RWPE2 (cell line): ENCODE measurements around the gene AR.

ENCODE experiments used
- ATAC-seq: fragments of 200-7000 bp; cut with Tn5 transposase; 3 replicates; pipeline ENCODE4 v1.9.1; 2021; ENCODE audit warnings: low read depth
- DNase-seq: peaks from one replicate; pipeline ENCODE4 v3.0.0-alpha.2; 2020; ENCODE audit warnings: low spot score
- H3K27ac ChIP-seq: fragments of 450-650 bp; 2 replicates; pipeline ENCODE4 v1.5.1; 2017; ENCODE audit warnings: mild to moderate bottlenecking; ENCODE audit not compliant: poor library complexity, severe bottlenecking
- H3K27me3 ChIP-seq: fragments of 250-450 bp; sonication (Bioruptor Pico); 2 replicates; pipeline ENCODE4 v1.5.1; 2021; ENCODE audit warnings: mild to moderate bottlenecking, moderate library complexity; ENCODE audit not compliant: insufficient read depth, poor library complexity, severe bottlenecking
- H3K36me3 ChIP-seq: fragments of 250-450 bp; sonication (Bioruptor Pico); 2 replicates; pipeline ENCODE4 v1.5.1; 2020; ENCODE audit warnings: low read depth, mild to moderate bottlenecking, moderate library complexity
- H3K4me1 ChIP-seq: fragments of 250-450 bp; sonication (Bioruptor Pico); 2 replicates; pipeline ENCODE4 v1.5.1; 2021; ENCODE audit warnings: mild to moderate bottlenecking, moderate library complexity; ENCODE audit not compliant: insufficient read depth, poor library complexity, severe bottlenecking
- H3K4me3 ChIP-seq: fragments of 250-450 bp; sonication (Bioruptor Pico); 2 replicates; pipeline ENCODE4 v1.5.1; 2021; ENCODE audit warnings: mild to moderate bottlenecking, moderate library complexity; ENCODE audit not compliant: severe bottlenecking
- H3K9me3 ChIP-seq: fragments of 250-450 bp; sonication (Bioruptor Pico); 2 replicates; pipeline ENCODE4 v1.5.1; 2021; ENCODE audit warnings: mild to moderate bottlenecking, moderate library complexity; ENCODE audit not compliant: severe bottlenecking
- TF ChIP-seq, protein P1 (sequence below): fragments of 450-650 bp; IDR thresholded peaks from one replicate; pipeline ENCODE4 v1.5.1; 2017; ENCODE audit warnings: mild to moderate bottlenecking, moderate library complexity; ENCODE audit not compliant: poor library complexity, severe bottlenecking

The AR gene

DNA sequence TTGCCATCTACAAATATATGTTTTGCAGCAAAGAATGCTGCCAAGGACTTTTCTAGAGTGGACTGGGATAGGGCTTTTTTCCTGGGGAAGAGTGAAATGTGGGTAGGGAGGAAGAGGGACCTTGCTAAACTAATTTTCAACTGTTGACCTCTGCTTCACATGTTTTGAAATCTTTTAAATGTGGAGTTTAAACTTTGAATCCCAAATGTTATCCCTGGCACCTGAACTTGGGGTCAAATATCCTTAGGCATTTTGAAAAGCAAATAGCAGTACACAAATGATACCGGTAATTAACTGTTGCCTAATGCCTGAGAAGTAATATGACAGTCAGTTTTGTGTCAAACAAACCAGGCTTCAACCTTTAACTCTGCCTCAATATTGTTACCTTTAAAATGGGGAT, 7.3 kb upstream of the AR start:
- no peak for ATAC-seq
- no peaks in the 10 kb centered on the region for H3K9me3 ChIP-seq
- TF ChIP-seq, protein P1, sequence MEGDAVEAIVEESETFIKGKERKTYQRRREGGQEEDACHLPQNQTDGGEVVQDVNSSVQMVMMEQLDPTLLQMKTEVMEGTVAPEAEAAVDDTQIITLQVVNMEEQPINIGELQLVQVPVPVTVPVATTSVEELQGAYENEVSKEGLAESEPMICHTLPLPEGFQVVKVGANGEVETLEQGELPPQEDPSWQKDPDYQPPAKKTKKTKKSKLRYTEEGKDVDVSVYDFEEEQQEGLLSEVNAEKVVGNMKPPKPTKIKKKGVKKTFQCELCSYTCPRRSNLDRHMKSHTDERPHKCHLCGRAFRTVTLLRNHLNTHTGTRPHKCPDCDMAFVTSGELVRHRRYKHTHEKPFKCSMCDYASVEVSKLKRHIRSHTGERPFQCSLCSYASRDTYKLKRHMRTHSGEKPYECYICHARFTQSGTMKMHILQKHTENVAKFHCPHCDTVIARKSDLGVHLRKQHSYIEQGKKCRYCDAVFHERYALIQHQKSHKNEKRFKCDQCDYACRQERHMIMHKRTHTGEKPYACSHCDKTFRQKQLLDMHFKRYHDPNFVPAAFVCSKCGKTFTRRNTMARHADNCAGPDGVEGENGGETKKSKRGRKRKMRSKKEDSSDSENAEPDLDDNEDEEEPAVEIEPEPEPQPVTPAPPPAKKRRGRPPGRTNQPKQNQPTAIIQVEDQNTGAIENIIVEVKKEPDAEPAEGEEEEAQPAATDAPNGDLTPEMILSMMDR = no peak

DNA sequence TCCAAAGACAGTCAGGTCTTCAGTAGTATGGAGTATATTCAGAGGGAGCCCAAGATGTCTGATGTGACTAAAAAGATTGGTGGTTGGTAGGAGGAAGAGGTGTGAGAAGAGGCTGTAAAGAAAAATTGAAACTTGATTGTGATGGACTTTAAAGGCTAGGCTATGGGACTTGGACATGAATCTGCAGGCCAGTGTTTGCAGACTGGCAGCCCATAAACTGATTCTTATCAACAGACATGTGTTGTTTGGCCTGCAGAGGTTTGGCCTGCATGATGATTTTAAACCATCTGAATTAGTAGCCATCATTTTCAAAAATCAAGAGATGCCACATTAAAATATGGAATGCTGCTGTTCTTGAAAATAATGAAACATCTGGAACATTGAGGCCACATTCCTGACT, 5.4 kb upstream of the AR start:
- no peak for ATAC-seq
- no peak for DNase-seq
- H3K27ac ChIP-seq = no peak overlapping the region
- no peaks in the 10 kb centered on the region for H3K4me1 ChIP-seq
- TF ChIP-seq, protein P1 = no peak
- no peaks in the 10 kb centered on the region for H3K9me3 ChIP-seq
- no peak overlapping the region for H3K4me3 ChIP-seq
- no peaks in the 10 kb centered on the region for H3K36me3 ChIP-seq
- H3K27me3 ChIP-seq = peaks cover 3% of the 10 kb centered on the region

More for the DNA sequence above, 7.3 kb upstream of the AR start:
- no peak for DNase-seq
- no peak overlapping the region for H3K27ac ChIP-seq
- no peaks in the 10 kb centered on the region for H3K27me3 ChIP-seq
- H3K4me3 ChIP-seq = no peak overlapping the region
- no peaks in the 10 kb centered on the region for H3K4me1 ChIP-seq
- no peaks in the 10 kb centered on the region for H3K36me3 ChIP-seq

DNA sequence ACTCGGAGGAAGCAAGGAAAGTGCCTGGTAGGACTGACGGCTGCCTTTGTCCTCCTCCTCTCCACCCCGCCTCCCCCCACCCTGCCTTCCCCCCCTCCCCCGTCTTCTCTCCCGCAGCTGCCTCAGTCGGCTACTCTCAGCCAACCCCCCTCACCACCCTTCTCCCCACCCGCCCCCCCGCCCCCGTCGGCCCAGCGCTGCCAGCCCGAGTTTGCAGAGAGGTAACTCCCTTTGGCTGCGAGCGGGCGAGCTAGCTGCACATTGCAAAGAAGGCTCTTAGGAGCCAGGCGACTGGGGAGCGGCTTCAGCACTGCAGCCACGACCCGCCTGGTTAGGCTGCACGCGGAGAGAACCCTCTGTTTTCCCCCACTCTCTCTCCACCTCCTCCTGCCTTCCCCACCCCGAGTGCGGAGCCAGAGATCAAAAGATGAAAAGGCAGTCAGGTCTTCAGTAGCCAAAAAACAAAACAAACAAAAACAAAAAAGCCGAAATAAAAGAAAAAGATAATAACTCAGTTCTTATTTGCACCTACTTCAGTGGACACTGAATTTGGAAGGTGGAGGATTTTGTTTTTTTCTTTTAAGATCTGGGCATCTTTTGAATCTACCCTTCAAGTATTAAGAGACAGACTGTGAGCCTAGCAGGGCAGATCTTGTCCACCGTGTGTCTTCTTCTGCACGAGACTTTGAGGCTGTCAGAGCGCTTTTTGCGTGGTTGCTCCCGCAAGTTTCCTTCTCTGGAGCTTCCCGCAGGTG, 637 bp downstream of the AR start:
- TF ChIP-seq, protein P1 = no peak
- Histone ChIP-seq H3K9me3 (no peaks in the 10 kb centered on the region), H3K27ac (no peak overlapping the region), H3K4me1 (no peaks in the 10 kb centered on the region), H3K27me3 (peaks cover 35% of the 10 kb centered on the region), H3K36me3 (no peaks in the 10 kb centered on the region), H3K4me3 (no peak overlapping the region)
- ATAC-seq (no peak), DNase-seq (no peak)

DNA sequence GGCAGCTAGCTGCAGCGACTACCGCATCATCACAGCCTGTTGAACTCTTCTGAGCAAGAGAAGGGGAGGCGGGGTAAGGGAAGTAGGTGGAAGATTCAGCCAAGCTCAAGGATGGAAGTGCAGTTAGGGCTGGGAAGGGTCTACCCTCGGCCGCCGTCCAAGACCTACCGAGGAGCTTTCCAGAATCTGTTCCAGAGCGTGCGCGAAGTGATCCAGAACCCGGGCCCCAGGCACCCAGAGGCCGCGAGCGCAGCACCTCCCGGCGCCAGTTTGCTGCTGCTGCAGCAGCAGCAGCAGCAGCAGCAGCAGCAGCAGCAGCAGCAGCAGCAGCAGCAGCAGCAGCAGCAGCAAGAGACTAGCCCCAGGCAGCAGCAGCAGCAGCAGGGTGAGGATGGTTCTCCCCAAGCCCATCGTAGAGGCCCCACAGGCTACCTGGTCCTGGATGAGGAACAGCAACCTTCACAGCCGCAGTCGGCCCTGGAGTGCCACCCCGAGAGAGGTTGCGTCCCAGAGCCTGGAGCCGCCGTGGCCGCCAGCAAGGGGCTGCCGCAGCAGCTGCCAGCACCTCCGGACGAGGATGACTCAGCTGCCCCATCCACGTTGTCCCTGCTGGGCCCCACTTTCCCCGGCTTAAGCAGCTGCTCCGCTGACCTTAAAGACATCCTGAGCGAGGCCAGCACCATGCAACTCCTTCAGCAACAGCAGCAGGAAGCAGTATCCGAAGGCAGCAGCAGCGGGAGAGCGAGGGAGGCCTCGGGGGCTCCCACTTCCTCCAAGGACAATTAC, 1.4 kb downstream of the AR start:
- no peaks in the 10 kb centered on the region for H3K36me3 ChIP-seq
- H3K4me1 ChIP-seq = no peaks in the 10 kb centered on the region
- H3K9me3 ChIP-seq = no peaks in the 10 kb centered on the region
- ATAC-seq (no peak; the same call in 2 of the 3 replicates), DNase-seq (no peak)
- TF ChIP-seq, protein P1 = no peak
- H3K27ac ChIP-seq = no peak overlapping the region
- H3K4me3 ChIP-seq = no peak overlapping the region
- peaks cover 35% of the 10 kb centered on the region for H3K27me3 ChIP-seq
